HG02642 (cell line): ENCODE results near the gene SIL1.
A peak's percentile ranks its signal among the peaks of the same experiment; 100 is the strongest.
"Not testable (repeated sequence)": the region's sequence is repeated elsewhere in the genome, so short reads cannot be mapped to it uniquely, and the experiment has no call there.

Experiments
- ATAC-seq: cut with Tn5 transposase; IDR thresholded peaks from one replicate; pipeline ENCODE4 v1.9.1; 2021; ENCODE audit warnings: mild to moderate bottlenecking; ENCODE audit not compliant: unreplicated experiment, poor library complexity

SIL1 gene

GRCh38 chr5:139197710-139198669 lies at the start of gene SIL1:
SIL1 (minus strand) TSS chr5:139198368; CDS start chr5:139127843, 70,525 bp downstream.
- ATAC-seq = peak; percentile 97

- ATAC-seq = no peak
These were observed 48.2 kb upstream of the SIL1 start for GRCh38 chr5:139246394-139246793.

DNA sequence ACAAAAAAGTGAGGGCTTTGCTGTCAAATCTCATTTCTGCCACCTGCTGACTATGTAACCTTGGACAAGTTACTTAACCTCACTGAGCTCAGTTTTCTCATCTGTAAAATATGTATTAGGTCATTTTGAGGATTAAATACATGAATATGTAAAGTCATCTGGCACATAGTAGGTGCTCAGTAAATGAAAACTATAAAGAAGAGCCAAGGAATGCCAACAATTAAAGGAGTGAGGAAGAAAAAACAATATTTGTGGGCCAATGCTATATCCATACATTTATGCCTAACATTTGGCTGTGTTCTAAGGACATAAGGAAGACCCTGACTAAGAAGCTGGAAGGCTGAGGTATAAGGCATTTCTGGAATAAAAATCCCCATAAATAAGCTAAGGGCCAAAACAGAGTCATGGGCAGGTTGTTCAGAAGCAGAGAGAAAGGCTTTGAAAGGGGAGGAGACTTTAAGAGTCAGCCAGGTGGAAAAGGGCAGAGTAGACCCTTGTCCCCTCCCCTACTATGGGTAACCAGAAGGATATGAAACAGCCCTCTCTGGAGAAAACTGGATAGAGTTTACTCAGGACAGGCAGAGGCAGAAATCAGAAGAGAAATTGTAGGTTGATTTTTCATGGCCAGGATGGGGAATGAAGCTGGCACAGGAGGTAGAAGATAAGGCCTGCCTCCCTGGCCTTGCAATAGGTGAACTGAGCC lies 47.6 kb upstream of the SIL1 start:
- ATAC-seq = no peak

GRCh38 chr5:139243425-139243970 lies 45.3 kb upstream of the SIL1 start:
- ATAC-seq = no peak

DNA sequence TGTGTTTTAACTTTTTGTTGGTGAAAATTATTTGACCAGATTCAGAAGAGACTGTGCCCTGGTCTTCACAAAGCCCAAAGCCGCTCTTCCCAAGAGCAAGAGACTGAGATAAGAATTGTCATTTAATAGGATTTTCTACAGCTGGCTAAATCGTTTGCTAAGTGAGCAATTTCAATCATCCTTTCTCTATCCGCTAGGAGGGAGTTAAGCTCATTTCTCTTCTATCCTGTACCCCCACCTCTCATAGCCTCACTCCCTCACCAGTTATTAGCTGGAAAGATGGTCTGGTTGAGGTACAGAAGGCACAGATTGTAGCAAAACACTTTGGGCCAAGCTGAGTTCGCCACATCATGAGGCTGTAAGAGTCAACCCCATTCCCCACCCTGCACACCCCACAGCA lies 43.0 kb upstream of the SIL1 start:
- no peak for ATAC-seq

DNA sequence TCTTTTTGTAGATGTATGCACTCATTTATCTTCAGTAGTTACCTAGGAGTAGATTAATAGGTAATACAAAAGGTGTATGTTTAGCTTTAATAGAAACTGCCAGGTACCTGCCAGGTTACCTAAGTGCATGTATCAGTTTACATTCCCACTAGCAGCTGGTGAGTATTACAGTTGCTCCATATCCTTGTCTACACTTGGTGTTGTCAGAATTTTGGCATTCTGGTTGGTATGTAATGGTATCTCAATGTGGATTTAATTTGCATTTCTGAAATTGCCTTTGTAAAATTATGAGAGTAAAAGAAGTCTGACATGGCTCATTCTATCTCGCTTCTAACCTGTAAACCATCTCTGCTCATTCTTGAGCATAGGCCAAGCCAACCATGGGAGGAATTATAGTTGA lies 38.3 kb upstream of the SIL1 start:
- no peak for ATAC-seq

DNA sequence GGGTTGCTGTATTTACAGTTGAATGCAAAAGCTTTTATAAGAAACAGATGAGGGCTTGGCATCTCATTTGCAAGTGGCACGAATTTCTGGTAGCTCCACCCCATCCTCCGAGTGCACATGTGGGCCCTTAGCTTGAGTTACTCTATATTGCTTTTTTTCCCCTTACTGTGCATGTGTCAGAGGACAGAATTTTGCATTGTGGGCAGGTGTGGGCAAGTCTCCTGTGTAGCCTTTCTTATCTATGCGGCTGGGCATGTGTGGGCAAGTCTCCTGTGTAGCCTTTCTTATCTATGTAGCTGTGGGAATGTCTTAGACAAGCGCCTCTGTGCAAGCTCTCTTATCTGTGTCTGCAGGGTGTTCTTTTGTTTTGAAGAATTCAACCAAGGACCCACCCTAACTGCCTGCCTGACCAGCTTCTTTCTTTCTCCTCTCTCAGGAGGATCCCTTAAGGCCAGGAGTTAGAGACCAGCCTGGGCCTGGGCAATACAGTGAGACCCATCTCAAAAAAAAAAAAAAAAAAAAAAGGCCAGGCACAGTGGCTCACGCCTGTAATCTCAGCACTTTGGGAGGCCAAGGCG lies 34.1 kb upstream of the SIL1 start:
- ATAC-seq = no peak

DNA sequence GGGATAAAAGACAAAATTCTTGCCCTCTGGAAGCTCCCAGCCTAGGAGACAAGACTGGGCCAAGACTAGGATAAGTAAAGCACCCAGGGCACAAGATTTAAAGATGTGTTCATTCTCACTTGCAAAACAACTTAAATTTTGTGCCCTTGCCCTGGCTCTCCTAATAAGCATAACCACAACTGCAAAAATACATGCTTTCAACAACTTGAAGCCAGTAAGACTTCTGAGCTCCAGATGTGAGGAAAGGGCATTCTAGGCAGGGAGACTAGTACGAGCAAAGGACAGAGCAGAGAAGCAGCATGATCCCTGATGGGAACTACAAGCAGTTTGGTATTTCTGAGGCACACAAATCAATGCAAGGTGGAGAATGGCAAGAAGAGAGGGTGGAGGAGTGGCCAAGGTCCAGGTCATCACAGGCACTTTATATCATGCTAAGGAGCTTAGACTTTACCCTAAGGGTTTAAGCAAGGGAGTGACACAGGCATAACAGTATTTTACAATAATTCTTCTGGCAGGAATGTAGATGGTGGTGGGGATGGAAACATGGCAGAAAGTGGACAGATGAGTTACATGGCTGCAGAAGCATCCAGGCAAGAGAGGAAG lies 30.1 kb upstream of the SIL1 start:
- ATAC-seq = no peak

DNA sequence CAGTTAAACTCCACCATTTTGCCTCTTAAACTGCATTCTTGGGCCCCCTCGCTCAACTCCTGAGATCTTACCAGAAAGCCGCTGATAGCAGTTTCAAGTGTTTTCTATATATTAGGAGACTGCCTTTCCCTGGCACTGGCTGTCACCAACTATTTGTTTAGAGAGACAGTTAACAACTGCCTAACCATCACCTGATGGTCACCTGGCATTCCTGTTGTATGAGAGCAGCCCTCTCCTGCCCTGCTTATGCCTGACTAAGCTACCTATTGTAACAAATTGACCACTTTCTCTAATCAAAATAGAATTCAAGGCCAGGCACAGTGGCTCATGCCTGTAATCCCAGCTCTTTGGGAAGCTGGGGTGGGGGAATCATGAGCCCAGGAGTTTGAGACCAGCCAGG lies 28.0 kb upstream of the SIL1 start:
- no peak for ATAC-seq

DNA sequence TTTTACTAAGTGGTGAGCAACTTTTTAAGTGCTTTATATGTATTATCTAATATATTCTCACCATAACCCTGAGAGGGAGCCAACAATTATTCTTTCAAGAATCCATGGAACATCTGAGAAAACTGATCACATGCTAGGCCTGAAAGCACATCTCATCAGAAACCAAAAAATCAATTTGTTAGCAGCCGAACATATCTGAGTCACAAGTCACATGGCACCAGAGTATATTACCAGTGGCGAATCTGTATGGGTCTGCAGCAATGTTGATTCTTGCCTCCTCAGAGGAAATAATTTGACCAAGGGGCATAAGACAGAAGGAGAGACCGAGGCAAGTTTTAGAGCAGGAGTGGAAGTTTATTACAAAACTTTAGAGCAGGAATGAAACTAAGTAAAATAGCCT lies 25.3 kb upstream of the SIL1 start:
- no peak for ATAC-seq

DNA sequence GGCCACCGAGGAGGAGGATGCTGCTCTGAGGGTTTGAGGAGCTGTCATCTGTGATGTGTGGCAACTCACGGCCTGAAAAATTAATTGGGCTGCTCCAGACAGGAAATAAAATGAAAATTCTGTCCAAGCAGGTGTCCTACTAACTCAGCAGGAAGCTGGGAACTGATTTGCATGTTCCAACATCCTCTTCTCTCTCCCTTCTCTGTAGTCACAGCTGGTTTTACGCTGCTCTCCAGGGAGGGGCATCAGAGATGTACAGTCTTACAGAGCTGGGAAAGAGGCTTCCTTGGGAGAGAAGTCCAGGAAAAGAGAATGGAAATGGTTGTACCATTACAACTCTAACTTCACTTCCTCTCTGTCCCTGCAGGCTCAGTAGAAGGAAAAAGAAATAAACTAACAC lies 24.2 kb upstream of the SIL1 start:
- ATAC-seq = no peak

DNA sequence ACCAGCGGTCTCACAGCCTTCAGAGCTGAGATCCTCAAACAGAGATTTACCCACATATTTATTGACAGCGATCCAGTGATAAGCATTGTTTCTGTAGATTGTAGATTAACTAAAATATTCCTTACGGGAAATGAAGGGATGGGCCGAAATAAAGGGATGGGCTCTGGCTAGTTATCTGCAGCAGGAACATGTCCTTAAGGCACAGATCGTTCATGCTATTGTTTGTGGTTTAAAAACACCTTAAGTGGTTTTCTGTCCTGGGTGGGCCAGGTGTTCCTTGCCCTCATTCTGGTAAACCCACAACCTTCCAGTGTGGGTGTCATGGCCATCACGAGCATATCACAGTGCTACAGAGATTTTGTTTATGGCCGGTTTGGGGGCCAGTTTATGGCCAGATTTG lies 19.9 kb upstream of the SIL1 start:
- ATAC-seq = not testable (repeated sequence)

- ATAC-seq = no peak
These were observed 17.2 kb upstream of the SIL1 start for GRCh38 chr5:139215107-139215975.

DNA sequence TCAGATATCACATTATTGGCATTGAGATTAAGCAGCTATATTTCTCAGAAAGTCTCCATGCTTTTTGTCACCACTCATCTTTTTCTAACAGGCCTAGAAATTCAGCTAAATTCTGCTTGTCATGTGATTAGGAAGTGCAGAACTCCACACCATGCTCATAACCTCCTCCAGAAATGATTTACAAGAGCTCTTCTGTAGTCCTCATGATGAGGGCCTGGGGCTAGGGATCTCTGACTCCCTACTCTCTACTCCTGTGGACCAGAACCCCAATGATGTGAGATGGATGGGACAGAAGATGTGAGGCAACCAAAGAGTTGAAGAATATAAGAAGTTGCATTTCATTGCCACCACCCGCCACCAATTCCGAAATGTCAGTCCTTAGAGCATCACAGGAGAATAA lies 16.5 kb upstream of the SIL1 start:
- ATAC-seq = no peak

- ATAC-seq = no peak
These were observed 14.7 kb upstream of the SIL1 start for GRCh38 chr5:139212906-139213305.

DNA sequence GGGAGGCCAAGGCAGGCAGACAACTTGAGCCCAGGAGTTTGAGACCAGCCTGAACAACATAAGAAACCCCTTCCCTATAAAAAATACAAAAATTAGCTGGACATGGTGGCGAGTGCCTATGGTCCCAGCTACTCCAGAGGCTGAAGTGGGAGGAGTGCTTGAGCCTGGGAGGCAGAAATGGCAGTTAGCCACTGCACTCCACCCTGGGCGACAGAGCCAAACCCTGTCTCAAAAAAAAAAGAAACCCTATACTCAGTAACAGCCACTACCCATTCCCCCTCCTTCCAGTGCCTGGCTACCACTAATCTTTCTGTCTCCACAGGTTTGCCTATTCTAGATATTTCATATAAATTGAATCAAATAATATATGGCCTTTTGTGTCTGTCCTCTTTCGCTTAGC lies 14.3 kb upstream of the SIL1 start:
- no peak for ATAC-seq

GRCh38 chr5:139210585-139210984 lies 12.4 kb upstream of the SIL1 start:
- no peak for ATAC-seq

DNA sequence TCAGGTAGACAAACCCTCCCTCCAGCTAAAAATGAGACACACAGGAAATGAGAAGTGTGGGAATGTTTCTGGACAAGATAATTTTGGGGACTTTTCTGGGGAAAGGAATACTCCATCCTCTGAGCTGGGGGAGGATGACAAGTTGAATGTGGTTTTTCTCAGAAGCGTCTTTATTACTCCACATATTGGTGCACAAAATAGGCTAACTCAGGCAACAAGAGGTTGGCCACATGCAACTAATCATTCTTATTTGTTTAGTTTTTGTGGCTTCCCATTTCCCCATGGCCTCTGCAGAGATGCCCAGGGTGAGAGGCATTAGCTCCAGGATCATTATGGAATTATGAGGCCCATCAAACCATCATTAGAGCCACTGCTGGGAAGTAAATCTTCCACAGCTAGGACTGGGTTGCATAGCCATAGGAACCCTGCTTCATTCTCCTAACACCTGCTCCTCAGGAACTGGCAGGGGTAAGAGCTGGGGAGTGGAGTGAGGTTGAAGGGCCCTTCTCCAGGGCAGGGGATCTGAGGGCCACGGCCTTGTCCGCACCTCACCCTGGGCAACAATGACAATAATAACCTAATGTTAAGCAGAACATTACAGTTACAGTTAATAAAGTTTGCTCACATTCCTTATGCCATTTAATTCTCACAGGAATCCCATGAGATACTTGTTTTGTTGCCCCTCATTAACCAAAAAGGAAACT lies 9.3 kb upstream of the SIL1 start:
- no peak for ATAC-seq

GRCh38 chr5:139205586-139205985 lies 7.4 kb upstream of the SIL1 start:
- ATAC-seq = no peak
